ENCODE results near the gene DUSP15.

DUSP15 gene

DNA sequence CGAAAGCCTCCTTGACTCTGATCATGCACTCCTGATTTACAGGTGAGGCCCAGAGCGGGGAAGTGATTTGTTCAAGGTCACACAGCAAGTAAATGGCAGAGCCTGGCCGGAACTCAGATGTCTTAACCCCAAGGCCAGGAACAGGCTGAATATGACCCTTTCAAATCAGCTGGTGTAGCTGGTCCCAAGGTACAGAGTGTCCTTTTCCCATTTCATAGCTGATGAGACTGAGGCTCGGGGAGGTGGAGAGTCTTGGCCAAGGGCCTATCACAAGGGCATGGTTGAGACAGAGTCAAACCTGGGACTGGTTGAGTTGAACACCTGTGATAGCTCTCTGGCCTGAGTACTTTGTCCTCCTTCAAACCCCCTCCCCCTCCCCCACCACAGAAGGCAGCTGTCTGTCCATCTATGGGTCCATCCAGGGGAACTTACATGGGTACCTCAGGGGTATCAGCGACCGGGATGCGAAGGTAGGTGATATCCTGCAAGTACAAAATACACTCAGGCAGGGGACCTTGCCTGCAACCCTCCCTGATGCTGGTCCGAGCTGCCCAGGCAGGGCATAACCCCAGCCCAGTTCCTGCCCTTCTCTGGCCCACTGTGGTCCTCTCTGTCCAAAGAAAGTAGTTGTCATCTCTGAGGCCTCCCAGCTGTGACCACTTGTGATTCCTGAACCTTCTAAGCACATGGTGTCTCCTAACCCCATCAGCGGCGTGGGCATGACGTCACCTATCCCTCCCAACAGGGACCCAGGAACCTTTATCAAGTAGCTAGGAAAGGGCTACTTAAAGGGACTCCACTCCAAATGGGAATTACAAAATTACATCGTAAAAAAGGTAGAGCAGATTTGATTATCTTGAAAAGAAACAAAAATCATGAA is 5.6 kb downstream of the DUSP15 start:
- H3K9me2 ChIP-seq (replicated peaks; ENCODE audit: control insufficient read depth, low read length) = no peaks in the 10 kb centered on the region
- no peaks in the 10 kb centered on the region for H3K9me3 ChIP-seq (ENCODE audit: control insufficient read depth, insufficient read depth, low read length)
- no peaks in the 10 kb centered on the region for H3F3A ChIP-seq (ENCODE audit: control insufficient read depth, insufficient read depth)
- no peak overlapping the region for H3K4me3 ChIP-seq (ENCODE audit: low read length)
- no peaks in the 10 kb centered on the region for H3K36me3 ChIP-seq (ENCODE audit: control insufficient read depth, low read length)
- no peak overlapping the region for H3K27ac ChIP-seq (ENCODE audit: low read depth, low read length)
- TF ChIP-seq CTCF (IDR thresholded peaks at IDR 0.05; ENCODE audit: low read depth, low read length, poor library complexity, severe bottlenecking) (no peak), EZH2phosphoT487 (IDR thresholded peaks at IDR 0.05; ENCODE audit: borderline replicate concordance, low read length) (no peak)
- peaks cover 34% of the 10 kb centered on the region for H3K27me3 ChIP-seq (ENCODE audit: control insufficient read depth, low read length)
- no peaks in the 10 kb centered on the region for H4K20me1 ChIP-seq (ENCODE audit: control insufficient read depth, insufficient read depth, low read depth, low read length)
- no peak overlapping the region for H3K4me2 ChIP-seq (ENCODE audit: low read length)
- H3K79me2 ChIP-seq (ENCODE audit: control insufficient read depth, low read length) = no peaks in the 10 kb centered on the region
- H3K4me1 ChIP-seq (ENCODE audit: control insufficient read depth, low read length) = peaks cover 19% of the 10 kb centered on the region

DNA sequence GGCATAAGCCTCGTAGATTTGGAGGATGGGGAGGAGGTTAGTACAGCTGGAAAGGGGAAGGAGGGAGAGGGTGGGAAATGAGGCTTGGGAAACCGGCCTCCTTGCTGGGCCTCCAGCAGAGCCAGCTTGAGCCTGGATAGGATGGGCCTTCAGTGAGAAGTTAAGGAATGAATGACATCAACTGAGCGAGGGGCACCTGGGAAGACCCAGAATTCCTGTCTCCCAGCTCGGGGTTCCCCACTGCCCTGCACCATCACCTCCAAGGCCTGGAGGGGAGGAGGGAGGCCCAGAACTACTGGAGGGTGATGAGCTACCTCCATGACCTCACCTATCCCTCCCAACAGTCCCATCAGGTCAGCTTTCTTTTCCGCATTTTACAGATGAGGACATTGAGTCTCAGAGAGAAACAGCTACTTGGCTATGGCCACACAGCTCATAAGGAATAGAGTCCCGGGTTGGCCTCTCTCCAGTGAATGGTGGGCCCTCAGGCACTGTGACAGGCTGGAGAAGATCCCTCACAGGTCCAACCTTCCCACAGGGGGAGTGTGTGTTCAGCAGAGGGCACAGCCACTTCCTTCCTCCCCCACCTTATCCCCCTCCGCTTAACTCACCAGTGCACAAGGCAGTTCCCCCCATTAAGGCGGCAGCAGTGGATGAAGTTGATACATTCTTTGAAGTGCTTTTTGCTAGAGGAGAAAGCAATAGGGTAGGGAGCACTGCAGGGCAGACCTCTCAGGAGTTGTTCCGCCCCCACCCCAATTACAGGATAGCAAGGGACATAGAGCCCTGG is 6.8 kb downstream of the DUSP15 start:
- Histone ChIP-seq H3K9me3 (ENCODE audit: control insufficient read depth, insufficient read depth, low read length) (no peaks in the 10 kb centered on the region), H3K27me3 (ENCODE audit: control insufficient read depth, low read length) (peaks cover 34% of the 10 kb centered on the region), H3F3A (ENCODE audit: control insufficient read depth, insufficient read depth) (no peaks in the 10 kb centered on the region), H3K4me2 (ENCODE audit: low read length) (no peak overlapping the region), H3K36me3 (ENCODE audit: control insufficient read depth, low read length) (no peaks in the 10 kb centered on the region), H3K9me2 (replicated peaks; ENCODE audit: control insufficient read depth, low read length) (no peaks in the 10 kb centered on the region), H3K4me1 (ENCODE audit: control insufficient read depth, low read length) (peaks cover 7% of the 10 kb centered on the region), H3K27ac (ENCODE audit: low read depth, low read length) (no peak overlapping the region), H3K4me3 (ENCODE audit: low read length) (no peak overlapping the region), H3K79me2 (ENCODE audit: control insufficient read depth, low read length) (no peaks in the 10 kb centered on the region), H4K20me1 (ENCODE audit: control insufficient read depth, insufficient read depth, low read depth, low read length) (no peaks in the 10 kb centered on the region)
- TF ChIP-seq CTCF (IDR thresholded peaks at IDR 0.05; ENCODE audit: low read depth, low read length, poor library complexity, severe bottlenecking) (no peak), EZH2phosphoT487 (IDR thresholded peaks at IDR 0.05; ENCODE audit: borderline replicate concordance, low read length) (no peak)

- no peak overlapping the region for H3K27ac ChIP-seq (ENCODE audit: low read depth, low read length)
- no peak overlapping the region for H3K4me3 ChIP-seq (ENCODE audit: low read length)
Measured at GRCh38 chr20:31862506-31862905, 7.8 kb downstream of the DUSP15 start.

More at GRCh38 chr20:31862506-31862905, 7.8 kb downstream of the DUSP15 start:
- TF ChIP-seq EZH2phosphoT487 (IDR thresholded peaks at IDR 0.05; ENCODE audit: borderline replicate concordance, low read length) (no peak), CTCF (IDR thresholded peaks at IDR 0.05; ENCODE audit: low read depth, low read length, poor library complexity, severe bottlenecking) (no peak)
- H3K9me2 ChIP-seq (replicated peaks; ENCODE audit: control insufficient read depth, low read length) = no peaks in the 10 kb centered on the region
- peaks cover 44% of the 10 kb centered on the region for H3K27me3 ChIP-seq (ENCODE audit: control insufficient read depth, low read length)
- peaks cover 7% of the 10 kb centered on the region for H3K4me1 ChIP-seq (ENCODE audit: control insufficient read depth, low read length)
- no peaks in the 10 kb centered on the region for H3K79me2 ChIP-seq (ENCODE audit: control insufficient read depth, low read length)
- no peaks in the 10 kb centered on the region for H3K36me3 ChIP-seq (ENCODE audit: control insufficient read depth, low read length)
- H4K20me1 ChIP-seq (ENCODE audit: control insufficient read depth, insufficient read depth, low read depth, low read length) = no peaks in the 10 kb centered on the region
- H3K4me2 ChIP-seq (ENCODE audit: low read length) = no peak overlapping the region
- H3K9me3 ChIP-seq (ENCODE audit: control insufficient read depth, insufficient read depth, low read length) = no peaks in the 10 kb centered on the region
- no peaks in the 10 kb centered on the region for H3F3A ChIP-seq (ENCODE audit: control insufficient read depth, insufficient read depth)

All from DOHH2 (cell line).